Measurements from ENCODE around the gene KPTN. TPM values are rescaled to one million over a fixed set of nuclear protein-coding genes. Genes with fewer than 3 reads are reported as not detected.

KPTN gene
- total and polyA plus RNA-seq, 2 of the 13 experiments (the other 11 are each of a cell fraction or from before 2014, with no cell fraction given): 9.1 to 13.3 TPM

GRCh38 chr19:47509170-47509847 is 25.3 kb upstream of the KPTN start:
- ChIA-PET POLR2A (no interaction called here), CTCF (ENCODE audit: low intra/inter-chr PET ratio, low total read pairs) (no interaction called here)
- FAIRE-seq (no peak), ATAC-seq (no peak), DNase-seq (ENCODE audit: low spot score) (no peak)
- H3K4me1 ChIP-seq (ENCODE audit: insufficient read depth, low read length): peaks cover 23% of the 10 kb centered on the region
- in situ Hi-C loops (cut with HindIII; ENCODE audit: extremely low pct_ligation_motif_present, low pct_unique_long_range_greater_than_20kb): no loop called here
- 97% methylated on average over 19 of the region's 20 CpGs for WGBS (ENCODE audit: low lambda C conversion rate)
- no peak overlapping the region for H2AFZ ChIP-seq (ENCODE audit: low read length)
- H3K9ac ChIP-seq (ENCODE audit: insufficient read depth, low read depth, low read length): no peak overlapping the region
- H3K27ac ChIP-seq (ENCODE audit: extremely low read length, insufficient read depth, low read length): no peak overlapping the region
- no peaks in the 10 kb centered on the region for H4K20me1 ChIP-seq (ENCODE audit: insufficient read depth, low read length)
- no peak for TF ChIP-seq CCAR2 (optimal IDR thresholded peaks at IDR 0.05; ENCODE audit: low read depth, low read length)
- TF ChIP-seq NPAS2 (CRISPR knock-in tag; IDR thresholded peaks at IDR 0.05; ENCODE audit: borderline replicate concordance): no peak
- TF ChIP-seq, protein P1, sequence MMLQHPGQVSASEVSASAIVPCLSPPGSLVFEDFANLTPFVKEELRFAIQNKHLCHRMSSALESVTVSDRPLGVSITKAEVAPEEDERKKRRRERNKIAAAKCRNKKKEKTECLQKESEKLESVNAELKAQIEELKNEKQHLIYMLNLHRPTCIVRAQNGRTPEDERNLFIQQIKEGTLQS (CRISPR knock-in tag; IDR thresholded peaks at IDR 0.05): no peak
- TF ChIP-seq SATB2 (CRISPR knock-in tag; IDR thresholded peaks at IDR 0.05): no peak
- TF ChIP-seq TBL1XR1 (IDR thresholded peaks at IDR 0.05; ENCODE audit: borderline replicate concordance, low read length, partially characterized antibody): no peak
- TF ChIP-seq ZNF225 (CRISPR knock-in tag; IDR thresholded peaks at IDR 0.05): no peak
- no peak for TF ChIP-seq SNRNP70 (IDR thresholded peaks at IDR 0.05; ENCODE audit: low read depth, low read length)
- TF ChIP-seq SALL1 (CRISPR knock-in tag; IDR thresholded peaks at IDR 0.05): no peak
- TF ChIP-seq ZNF883 (CRISPR knock-in tag; IDR thresholded peaks at IDR 0.05; ENCODE audit: not compliant biosample characterization): no peak
- TF ChIP-seq ZNF747 (CRISPR knock-in tag; IDR thresholded peaks at IDR 0.05; ENCODE audit: borderline replicate concordance): no peak
- TF ChIP-seq IKZF1 (IDR thresholded peaks at IDR 0.05): no peak
- TF ChIP-seq ZFP91 (CRISPR knock-in tag; IDR thresholded peaks at IDR 0.05; ENCODE audit: borderline replicate concordance): no peak
- no peak for TF ChIP-seq ZNF546 (CRISPR knock-in tag; conservative IDR thresholded peaks at IDR 0.05)
- H3K79me2 ChIP-seq (ENCODE audit: insufficient read depth, low read length): peaks cover 58% of the 10 kb centered on the region
- BruUV-seq (replicated peaks): no TSS peak
- intact Hi-C loops (cut with micrococcal nuclease; ENCODE audit: unreplicated experiment): no loop called here
- H3K9me3 ChIP-seq (ENCODE audit: low read length): no peaks in the 10 kb centered on the region
- no peaks in the 10 kb centered on the region; a peak in 1 of 5 replicates for H3K27me3 ChIP-seq (ENCODE audit: control insufficient read depth in 1 of 2, insufficient read depth in 2 of 2, low read length in 2 of 2)
- H3K4me3 ChIP-seq (replicated peaks in 1 of 3; ENCODE audit: insufficient read depth in 1 of 3, low read depth in 2 of 3, low read length in 3 of 3): no peak overlapping the region
- H3K36me3 ChIP-seq (replicated peaks in 1 of 2; ENCODE audit: control insufficient read depth in 1 of 2, insufficient read depth in 2 of 2, low read length in 2 of 2): peaks cover 3 to 4% of the 10 kb centered on the region in 2 experiments; a peak in 3 of 5 replicates
- no peak overlapping the region for H3K4me2 ChIP-seq (ENCODE audit: low read depth, low read length)
